ENCODE data around the gene DNAJC12. TPM values are rescaled to one million over a fixed set of nuclear protein-coding genes. Genes with fewer than 3 reads are reported as not detected.

DNAJC12 gene
- total RNA-seq (under 1 TPM in 2 of 5 donors, not detected in 3; 0.20 to 0.28 TPM), total RNA-seq (0 to 2.4 (median 0.12) reads per million in 29 experiments)
- 0.28 TPM for total RNA-seq (2013)

DNA sequence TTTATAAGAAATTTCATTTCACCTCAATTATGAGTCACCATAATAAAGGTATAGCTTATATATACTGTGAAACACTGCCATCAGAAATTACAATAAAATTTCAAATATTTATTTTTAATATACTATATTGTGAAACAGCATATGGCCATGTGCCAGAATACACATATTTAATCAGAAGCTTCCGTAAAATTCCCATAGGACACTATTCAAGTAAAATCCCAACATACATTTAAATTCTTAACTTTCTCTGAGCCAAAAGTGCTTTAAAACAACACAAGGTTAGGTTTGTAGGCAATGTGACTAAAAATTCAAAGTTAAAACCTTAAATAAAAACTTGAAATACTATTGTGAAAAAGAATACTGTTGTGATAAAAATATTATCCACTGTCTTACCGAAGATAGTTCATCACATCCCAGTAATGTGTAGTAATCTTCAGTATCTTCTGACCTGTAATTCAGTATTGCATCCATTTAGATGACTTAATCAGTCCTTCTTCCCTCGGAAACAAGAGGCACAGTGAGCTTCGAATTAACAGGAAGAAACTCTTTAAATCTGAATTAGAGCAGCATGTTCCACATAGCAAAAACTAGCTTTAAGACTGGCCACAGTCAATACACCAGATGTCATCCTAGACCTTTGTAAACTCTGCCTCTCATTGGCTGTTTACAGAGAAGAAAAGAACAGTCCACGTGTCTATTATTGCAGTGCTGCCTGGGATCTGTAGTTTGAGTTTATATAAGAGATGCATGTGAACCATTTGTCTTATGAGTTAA is at the start of gene DNAJC12:
Gene DNAJC12 (minus strand): TSS at position 648 of the 774 bp plus-strand sequence. CDS start 177 bp downstream, at position 471.
- ChIA-PET POLR2A (interaction anchor here (0.5 to 1.5 kb wide), 3 partner anchors 9 to 79 kb away, joined by 3 to 7 read pairs (median 3); no protein-coding TSS in a partner anchor), CTCF (no interaction called here)
- Mint-ChIP-seq H3K4me1 (peaks cover 0 to 5% (median 4%) of the 10 kb centered on the region in 3 donors), H3K9me3 (peaks cover 0 to 14% (median 0%) of the 10 kb centered on the region in 3 donors), H3K4me3 (no peak within 1 kb of the TSS), H3K27ac (no peak within 1 kb of the TSS), H3K36me3 (peaks cover 3% of the 10 kb centered on the region), H3K27me3 (no peaks in the 10 kb centered on the region)
- no peaks in the 10 kb centered on the region for H3K27me3 ChIP-seq (replicated peaks in 1 of 2; ENCODE audit: control insufficient read depth in 2 of 2, extremely low read depth in 1 of 2, insufficient read depth in 2 of 2, low read length in 1 of 2)
- no peak within 1 kb of the TSS for H3K4me3 ChIP-seq (ENCODE audit: control insufficient read depth in 1 of 2, extremely low read depth in 1 of 2, low read length in 1 of 2)
- H3K36me3 ChIP-seq (ENCODE audit: control insufficient read depth in 2 of 2, extremely low read depth in 1 of 2, insufficient read depth in 1 of 2, low read length in 1 of 2) = no peaks in the 10 kb centered on the region
- ATAC-seq (replicated peaks in 1 of 4) = peak; percentile 57 to 97 (median 69)
- H3K4me1 ChIP-seq (ENCODE audit: control insufficient read depth in 1 of 2, extremely low read depth in 1 of 2, insufficient read depth in 2 of 2, low read length in 2 of 2) = no peaks in the 10 kb centered on the region
- H3K9me3 ChIP-seq = no peaks in the 10 kb centered on the region
- WGBS (ENCODE audit: insufficient coverage) = 25% methylated on average over 2 of the region's 5 CpGs
- no peak within 1 kb of the TSS for H3K27ac ChIP-seq (ENCODE audit: low read length)
- peak in 1 of 35 experiments; percentile 30 for DNase-seq

DNA sequence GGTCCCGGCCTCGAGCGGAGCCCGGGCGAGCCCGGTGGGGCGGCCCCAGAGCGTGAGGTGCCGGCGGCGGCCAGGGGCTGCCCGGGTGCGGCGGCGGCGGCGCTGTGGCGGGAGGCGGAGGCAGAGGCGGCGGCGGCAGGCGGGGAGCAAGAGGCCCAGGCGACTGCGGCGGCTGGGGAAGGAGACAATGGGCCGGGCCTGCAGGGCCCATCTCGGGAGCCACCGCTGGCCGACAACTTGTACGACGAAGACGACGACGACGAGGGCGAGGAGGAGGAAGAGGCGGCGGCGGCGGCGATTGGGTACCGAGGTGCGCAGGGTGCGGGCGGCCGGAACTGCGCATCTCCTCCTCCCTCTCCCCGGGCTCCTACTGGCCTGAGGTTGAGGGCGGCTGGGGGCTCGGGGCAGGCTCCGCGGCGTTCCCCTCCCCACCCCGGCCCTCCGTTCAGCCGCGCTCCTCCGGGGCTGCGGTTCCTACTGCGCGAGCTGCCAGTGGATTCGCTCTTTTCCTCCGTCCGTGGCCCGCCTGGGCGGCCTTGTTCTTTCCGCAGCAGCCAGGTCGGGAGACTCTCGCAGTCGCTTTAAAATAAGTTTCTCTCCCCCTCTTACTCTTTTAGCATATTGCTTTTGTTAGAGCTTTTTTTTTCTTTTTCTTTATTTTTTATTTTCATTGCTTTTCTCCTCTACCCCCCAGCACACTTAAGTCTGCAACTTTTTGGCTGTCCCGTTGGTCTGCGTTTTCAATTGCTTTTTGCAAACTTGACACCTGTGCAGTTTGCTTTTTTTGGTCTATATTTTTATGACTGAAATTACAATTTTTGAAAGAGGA is 47.1 kb upstream of the DNAJC12 start:
- peak; percentile 74 to 79 (median 76) for ATAC-seq (replicated peaks in 1 of 4)
- peak; percentile 55 to 86 (median 70) for DNase-seq
- peak overlapping the region; percentile 70 for H3K27ac ChIP-seq (ENCODE audit: low read length)
- H3K4me1 Mint-ChIP-seq = peaks cover 37 to 41% (median 39%) of the 10 kb centered on the region in 3 donors
- H3K27me3 ChIP-seq (replicated peaks in 1 of 2; ENCODE audit: control insufficient read depth in 2 of 2, extremely low read depth in 1 of 2, insufficient read depth in 2 of 2, low read length in 1 of 2) = no peaks in the 10 kb centered on the region
- CTCF ChIA-PET = interaction anchor here (0.5 to 1.3 kb wide), 11 partner anchors 16 to 1021 kb away, joined by 3 to 8 read pairs (median 3); partner anchors contain the start of gene RUFY2 (in 1 of the 2)
- peaks cover 9 to 34% of the 10 kb centered on the region in 2 donors for H3K36me3 ChIP-seq (ENCODE audit: control insufficient read depth in 2 of 2, extremely low read depth in 1 of 2, insufficient read depth in 1 of 2, low read length in 1 of 2)
- under 1% methylated on average over 58 of the region's 73 CpGs for WGBS (ENCODE audit: insufficient coverage)
- POLR2A ChIA-PET = interaction anchor here (0.6 to 1.7 kb wide), 9 partner anchors 11 to 869 kb away, joined by 3 to 14 read pairs (median 3); no protein-coding TSS in a partner anchor
- no peaks in the 10 kb centered on the region for H3K27me3 Mint-ChIP-seq
- H3K27ac Mint-ChIP-seq = peak overlapping the region; percentile 90
- H3K36me3 Mint-ChIP-seq = peaks cover 23% of the 10 kb centered on the region
- H3K9me3 Mint-ChIP-seq = no peaks in the 10 kb centered on the region
- H3K4me3 ChIP-seq (ENCODE audit: control insufficient read depth in 1 of 2, extremely low read depth in 1 of 2, low read length in 1 of 2) = peak overlapping the region; percentile 64 to 78
- H3K4me1 ChIP-seq (ENCODE audit: control insufficient read depth in 1 of 2, extremely low read depth in 1 of 2, insufficient read depth in 2 of 2, low read length in 2 of 2) = peaks cover 6 to 24% of the 10 kb centered on the region in 2 experiments
- H3K4me3 Mint-ChIP-seq = peak overlapping the region; percentile 88 to 95 (median 90)
- H3K9me3 ChIP-seq = no peaks in the 10 kb centered on the region

DNA sequence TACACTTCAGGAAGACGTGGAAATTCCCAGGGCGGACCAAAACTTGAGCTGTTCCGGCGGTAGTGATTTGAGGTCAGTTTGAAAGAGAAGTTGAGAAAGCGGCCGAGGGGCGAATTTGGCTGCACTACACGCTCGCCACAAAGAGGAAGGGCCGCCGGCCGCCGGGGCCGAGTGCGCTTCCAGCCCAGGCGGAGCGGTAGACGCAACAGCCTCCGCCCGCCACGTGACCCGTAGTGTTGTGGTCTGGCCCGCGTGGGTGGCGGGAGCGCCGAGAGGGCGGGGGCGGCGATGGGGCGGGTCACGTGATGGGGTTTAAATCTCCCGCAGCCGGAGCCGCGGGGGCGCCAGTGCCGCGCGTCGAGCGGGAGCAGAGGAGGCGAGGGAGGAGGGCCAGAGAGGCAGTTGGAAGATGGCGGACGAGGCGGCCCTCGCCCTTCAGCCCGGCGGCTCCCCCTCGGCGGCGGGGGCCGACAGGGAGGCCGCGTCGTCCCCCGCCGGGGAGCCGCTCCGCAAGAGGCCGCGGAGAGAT is 46.4 kb upstream of the DNAJC12 start, which contains the start of gene SIRT1:
Gene SIRT1 (plus strand): TSS at position 344 of the 529 bp plus-strand sequence. CDS start 66 bp downstream, at position 410.
- CTCF ChIA-PET = interaction anchor here (0.6 to 1.4 kb wide), 7 partner anchors 15 to 271 kb away, joined by 3 to 8 read pairs (median 3); no protein-coding TSS in a partner anchor
- under 1% methylated on average over 62 of the region's 62 CpGs for WGBS (ENCODE audit: insufficient coverage)
- Histone ChIP-seq H3K4me1 (ENCODE audit: control insufficient read depth in 1 of 2, extremely low read depth in 1 of 2, insufficient read depth in 2 of 2, low read length in 2 of 2) (peaks cover 6 to 24% of the 10 kb centered on the region in 2 experiments), H3K9me3 (no peaks in the 10 kb centered on the region), H3K27me3 (replicated peaks in 1 of 2; ENCODE audit: control insufficient read depth in 2 of 2, extremely low read depth in 1 of 2, insufficient read depth in 2 of 2, low read length in 1 of 2) (no peaks in the 10 kb centered on the region), H3K4me3 (ENCODE audit: control insufficient read depth in 1 of 2, extremely low read depth in 1 of 2, low read length in 1 of 2) (peak within 1 kb of the TSS; percentile 64 to 78), H3K36me3 (ENCODE audit: control insufficient read depth in 2 of 2, extremely low read depth in 1 of 2, insufficient read depth in 1 of 2, low read length in 1 of 2) (peaks cover 9 to 28% of the 10 kb centered on the region in 2 donors), H3K27ac (ENCODE audit: low read length) (peak within 1 kb of the TSS; percentile 75)
- H3K27ac Mint-ChIP-seq = peak within 1 kb of the TSS; percentile 90 to 93
- peak within 1 kb of the TSS; percentile 88 to 95 (median 90) for H3K4me3 Mint-ChIP-seq
- H3K4me1 Mint-ChIP-seq = peaks cover 32 to 41% (median 36%) of the 10 kb centered on the region in 3 donors
- DNase-seq = peak; percentile 83 to 95 (median 89)
- no peaks in the 10 kb centered on the region for H3K27me3 Mint-ChIP-seq
- POLR2A ChIA-PET = interaction anchor here (0.6 to 1.7 kb wide), 6 partner anchors 20 to 1478 kb away, joined by 3 to 4 read pairs (median 4); no protein-coding TSS in a partner anchor
- no peaks in the 10 kb centered on the region for H3K9me3 Mint-ChIP-seq
- peak; percentile 81 to 86 (median 84) for ATAC-seq (replicated peaks in 1 of 4)
- H3K36me3 Mint-ChIP-seq = peaks cover 19% of the 10 kb centered on the region

DNA sequence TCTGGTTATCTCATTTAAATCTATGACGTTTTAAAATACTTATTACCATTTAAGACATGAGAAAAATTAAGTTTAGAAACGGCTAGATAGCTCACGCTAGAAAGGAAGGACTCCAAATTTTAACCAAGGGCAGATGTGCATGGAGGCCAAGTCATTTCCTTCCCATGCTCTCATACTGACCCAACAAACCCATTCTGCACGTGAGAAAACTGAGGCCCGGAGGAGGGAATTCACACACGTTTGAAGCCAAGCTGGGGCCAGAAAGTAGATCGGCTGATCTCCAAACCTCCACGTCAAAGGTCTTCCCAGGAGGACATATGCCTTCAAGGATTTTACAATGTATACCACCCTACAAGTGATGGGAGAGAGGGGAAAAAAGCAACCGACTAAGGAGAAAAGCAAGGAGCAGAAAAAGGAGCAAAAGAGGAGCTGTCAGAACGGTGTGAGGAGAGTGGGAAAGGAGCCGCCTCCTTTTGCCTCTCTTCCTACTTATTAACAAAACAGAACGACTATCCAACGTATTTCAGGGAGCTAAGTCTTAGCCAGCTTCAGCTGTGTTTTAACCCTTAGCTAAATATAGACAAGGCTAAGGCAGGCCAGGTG is 45.8 kb upstream of the DNAJC12 start:
- CTCF ChIA-PET = interaction anchor here (0.6 to 1.4 kb wide), 7 partner anchors 15 to 272 kb away, joined by 3 to 8 read pairs (median 3); no protein-coding TSS in a partner anchor
- Histone ChIP-seq H3K9me3 (no peaks in the 10 kb centered on the region), H3K4me1 (ENCODE audit: control insufficient read depth in 1 of 2, extremely low read depth in 1 of 2, insufficient read depth in 2 of 2, low read length in 2 of 2) (peaks cover 6 to 24% of the 10 kb centered on the region in 2 experiments), H3K4me3 (ENCODE audit: control insufficient read depth in 1 of 2, extremely low read depth in 1 of 2, low read length in 1 of 2) (peak overlapping the region; percentile 17 to 64), H3K36me3 (ENCODE audit: control insufficient read depth in 2 of 2, extremely low read depth in 1 of 2, insufficient read depth in 1 of 2, low read length in 1 of 2) (peaks cover 9 to 23% of the 10 kb centered on the region in 2 donors), H3K27ac (ENCODE audit: low read length) (peak overlapping the region; percentile 75), H3K27me3 (replicated peaks in 1 of 2; ENCODE audit: control insufficient read depth in 2 of 2, extremely low read depth in 1 of 2, insufficient read depth in 2 of 2, low read length in 1 of 2) (no peaks in the 10 kb centered on the region)
- peak in 1 of 4 experiments; percentile 1 for ATAC-seq (replicated peaks in 1 of 4)
- H3K36me3 Mint-ChIP-seq = peaks cover 13% of the 10 kb centered on the region
- peak overlapping the region; percentile 85 to 93 for H3K27ac Mint-ChIP-seq
- POLR2A ChIA-PET = interaction anchor here (0.5 to 1.5 kb wide), 6 partner anchors 9 to 1479 kb away, joined by 3 to 5 read pairs (median 4); no protein-coding TSS in a partner anchor
- no peaks in the 10 kb centered on the region for H3K9me3 Mint-ChIP-seq
- H3K4me3 Mint-ChIP-seq = peak overlapping the region; percentile 79 to 95 (median 83)
- DNase-seq = no peak
- 67% methylated on average over 3 of the region's 13 CpGs for WGBS (ENCODE audit: insufficient coverage)
- no peaks in the 10 kb centered on the region for H3K27me3 Mint-ChIP-seq
- peaks cover 27 to 38% (median 30%) of the 10 kb centered on the region in 3 donors for H3K4me1 Mint-ChIP-seq

DNA sequence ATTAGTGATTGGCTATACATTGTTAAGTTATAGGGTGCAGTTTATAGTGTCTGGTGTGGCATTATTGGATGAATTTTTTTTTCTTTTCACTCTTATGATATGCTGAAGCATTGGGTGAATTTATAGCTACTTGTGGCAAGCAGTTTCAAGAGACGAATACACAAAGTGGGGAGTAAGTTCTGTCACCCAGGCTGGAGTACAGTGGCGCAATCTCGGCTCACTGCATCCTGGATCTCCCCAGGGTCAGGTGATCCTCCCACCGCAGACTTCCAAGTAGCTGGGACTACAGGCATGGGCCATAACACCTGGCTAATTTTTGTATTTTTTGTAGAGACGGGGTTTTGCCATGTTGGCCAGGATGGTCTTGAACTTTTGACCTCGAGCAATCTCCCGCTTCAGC is 40.1 kb upstream of the DNAJC12 start:
- CTCF ChIA-PET = interaction anchor here in 1 of 2 donors (0.7 kb wide), 2 partner anchors 22 to 1016 kb away, joined by 3 read pairs; no protein-coding TSS in a partner anchor
- H3K9me3 ChIP-seq = no peaks in the 10 kb centered on the region
- H3K9me3 Mint-ChIP-seq = no peaks in the 10 kb centered on the region

More for the DNA sequence above, 40.1 kb upstream of the DNAJC12 start:
- H3K27ac ChIP-seq (ENCODE audit: low read length) = no peak overlapping the region
- no peaks in the 10 kb centered on the region for H3K27me3 Mint-ChIP-seq
- no peak overlapping the region for H3K27ac Mint-ChIP-seq
- no peaks in the 10 kb centered on the region for H3K36me3 ChIP-seq (ENCODE audit: control insufficient read depth in 2 of 2, extremely low read depth in 1 of 2, insufficient read depth in 1 of 2, low read length in 1 of 2)
- no peak for DNase-seq
- H3K4me3 ChIP-seq (ENCODE audit: control insufficient read depth in 1 of 2, extremely low read depth in 1 of 2, low read length in 1 of 2) = no peak overlapping the region
- 96% methylated on average over 7 of the region's 7 CpGs for WGBS (ENCODE audit: insufficient coverage)
- no peaks in the 10 kb centered on the region for H3K36me3 Mint-ChIP-seq
- POLR2A ChIA-PET = interaction anchor here in 1 of 2 donors (0.7 kb wide), 2 partner anchors 17 to 30 kb away, joined by 6 to 8 read pairs; no protein-coding TSS in a partner anchor
- no peaks in the 10 kb centered on the region for H3K4me1 Mint-ChIP-seq
- H3K4me3 Mint-ChIP-seq = no peak overlapping the region
- no peaks in the 10 kb centered on the region for H3K27me3 ChIP-seq (replicated peaks in 1 of 2; ENCODE audit: control insufficient read depth in 2 of 2, extremely low read depth in 1 of 2, insufficient read depth in 2 of 2, low read length in 1 of 2)
- ATAC-seq (replicated peaks in 1 of 4) = no peak
- H3K4me1 ChIP-seq (ENCODE audit: control insufficient read depth in 1 of 2, extremely low read depth in 1 of 2, insufficient read depth in 2 of 2, low read length in 2 of 2) = no peaks in the 10 kb centered on the region
